ENCODE results near the gene BASP1.

Gene BASP1

GRCh38 chr5:17192191-17192590 is 25.2 kb upstream of the BASP1 start (continued):
- TF ChIP-seq, protein P1, sequence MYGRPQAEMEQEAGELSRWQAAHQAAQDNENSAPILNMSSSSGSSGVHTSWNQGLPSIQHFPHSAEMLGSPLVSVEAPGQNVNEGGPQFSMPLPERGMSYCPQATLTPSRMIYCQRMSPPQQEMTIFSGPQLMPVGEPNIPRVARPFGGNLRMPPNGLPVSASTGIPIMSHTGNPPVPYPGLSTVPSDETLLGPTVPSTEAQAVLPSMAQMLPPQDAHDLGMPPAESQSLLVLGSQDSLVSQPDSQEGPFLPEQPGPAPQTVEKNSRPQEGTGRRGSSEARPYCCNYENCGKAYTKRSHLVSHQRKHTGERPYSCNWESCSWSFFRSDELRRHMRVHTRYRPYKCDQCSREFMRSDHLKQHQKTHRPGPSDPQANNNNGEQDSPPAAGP (tag by site-specific recombination; IDR thresholded peaks at IDR 0.05): no peak

- Histone ChIP-seq H3K9me3 (ENCODE audit: control insufficient read depth, insufficient read depth, low read depth, low read length) (peaks cover 2% of the 10 kb centered on the region), H3K4me1 (ENCODE audit: control insufficient read depth, insufficient read depth, low read length) (no peaks in the 10 kb centered on the region), H3K27ac (ENCODE audit: extremely low read depth, low read depth, low read length) (no peak overlapping the region), H3K36me3 (ENCODE audit: control insufficient read depth in 2 of 2, insufficient read depth in 1 of 2, low read length in 2 of 2) (no peaks in the 10 kb centered on the region), H3K4me3 (ENCODE audit: low read depth, low read length) (no peak overlapping the region)
- ChIA-PET POLR2A (no interaction called here), CTCF (interaction anchor here (0.6 to 0.8 kb wide), 2 partner anchors 568 to 706 kb away, joined by 3 to 4 read pairs; no protein-coding TSS in a partner anchor)
- TF ChIP-seq ZNF600 (tag by site-specific recombination; IDR thresholded peaks at IDR 0.05) (no peak), ZNF639 (tag by site-specific recombination; IDR thresholded peaks at IDR 0.05) (no peak)
- TF ChIP-seq, protein P2, sequence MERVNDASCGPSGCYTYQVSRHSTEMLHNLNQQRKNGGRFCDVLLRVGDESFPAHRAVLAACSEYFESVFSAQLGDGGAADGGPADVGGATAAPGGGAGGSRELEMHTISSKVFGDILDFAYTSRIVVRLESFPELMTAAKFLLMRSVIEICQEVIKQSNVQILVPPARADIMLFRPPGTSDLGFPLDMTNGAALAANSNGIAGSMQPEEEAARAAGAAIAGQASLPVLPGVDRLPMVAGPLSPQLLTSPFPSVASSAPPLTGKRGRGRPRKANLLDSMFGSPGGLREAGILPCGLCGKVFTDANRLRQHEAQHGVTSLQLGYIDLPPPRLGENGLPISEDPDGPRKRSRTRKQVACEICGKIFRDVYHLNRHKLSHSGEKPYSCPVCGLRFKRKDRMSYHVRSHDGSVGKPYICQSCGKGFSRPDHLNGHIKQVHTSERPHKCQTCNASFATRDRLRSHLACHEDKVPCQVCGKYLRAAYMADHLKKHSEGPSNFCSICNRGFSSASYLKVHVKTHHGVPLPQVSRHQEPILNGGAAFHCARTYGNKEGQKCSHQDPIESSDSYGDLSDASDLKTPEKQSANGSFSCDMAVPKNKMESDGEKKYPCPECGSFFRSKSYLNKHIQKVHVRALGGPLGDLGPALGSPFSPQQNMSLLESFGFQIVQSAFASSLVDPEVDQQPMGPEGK (tag by site-specific recombination; IDR thresholded peaks at IDR 0.05): no peak
These were observed 21.4 kb upstream of the BASP1 start for GRCh38 chr5:17196024-17196423.

DNA sequence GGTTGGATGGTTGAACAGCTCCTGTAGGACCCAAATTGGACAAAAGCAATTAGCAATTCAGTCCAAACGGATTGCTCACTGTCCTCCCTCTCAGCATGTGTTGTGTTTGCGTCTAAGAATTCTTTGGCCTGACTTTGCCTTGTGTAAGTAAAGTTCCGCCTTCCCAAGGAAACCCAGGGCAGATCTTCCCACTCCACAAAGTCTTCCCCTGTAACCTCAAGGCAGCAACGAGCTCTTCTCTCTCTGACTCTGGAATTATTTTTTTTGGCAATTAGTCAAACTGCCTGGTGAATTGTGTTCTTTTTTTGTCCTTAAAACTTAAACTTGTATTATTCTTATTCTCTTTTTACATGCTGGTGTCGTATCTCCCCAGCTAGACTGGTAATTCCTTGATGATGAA is 20.7 kb upstream of the BASP1 start:
- Histone ChIP-seq H3K4me1 (ENCODE audit: control insufficient read depth, insufficient read depth, low read length) (no peaks in the 10 kb centered on the region), H3K9me3 (ENCODE audit: control insufficient read depth, insufficient read depth, low read depth, low read length) (peaks cover 2% of the 10 kb centered on the region), H3K36me3 (ENCODE audit: control insufficient read depth in 2 of 2, insufficient read depth in 1 of 2, low read length in 2 of 2) (no peaks in the 10 kb centered on the region), H3K4me3 (ENCODE audit: low read depth, low read length) (no peak overlapping the region), H3K27ac (ENCODE audit: extremely low read depth, low read depth, low read length) (no peak overlapping the region)
- ChIA-PET CTCF (interaction anchor here (0.6 to 1.0 kb wide), 5 partner anchors 9 to 1036 kb away, joined by 3 to 4 read pairs (median 3); no protein-coding TSS in a partner anchor), POLR2A (no interaction called here)
- TF ChIP-seq GFI1B (tag by site-specific recombination; IDR thresholded peaks at IDR 0.05) (no peak), ZNF518A (tag by site-specific recombination; conservative IDR thresholded peaks at IDR 0.05; ENCODE audit: low read depth) (no peak), ZNF596 (tag by site-specific recombination; IDR thresholded peaks at IDR 0.05) (no peak), EGR2 (tag by site-specific recombination; IDR thresholded peaks at IDR 0.05; ENCODE audit: low read depth) (no peak), ZNF221 (tag by site-specific recombination; IDR thresholded peaks at IDR 0.05; ENCODE audit: borderline replicate concordance) (no peak), ZNF561 (tag by site-specific recombination; IDR thresholded peaks at IDR 0.05; ENCODE audit: borderline replicate concordance) (no peak), ZNF658 (tag by site-specific recombination; IDR thresholded peaks at IDR 0.05) (no peak), ZSCAN30 (tag by site-specific recombination; IDR thresholded peaks at IDR 0.05) (no peak), ZNF239 (tag by site-specific recombination; IDR thresholded peaks at IDR 0.05) (no peak), ZNF146 (tag by site-specific recombination; IDR thresholded peaks at IDR 0.05) (no peak)
- TF ChIP-seq, protein P3, sequence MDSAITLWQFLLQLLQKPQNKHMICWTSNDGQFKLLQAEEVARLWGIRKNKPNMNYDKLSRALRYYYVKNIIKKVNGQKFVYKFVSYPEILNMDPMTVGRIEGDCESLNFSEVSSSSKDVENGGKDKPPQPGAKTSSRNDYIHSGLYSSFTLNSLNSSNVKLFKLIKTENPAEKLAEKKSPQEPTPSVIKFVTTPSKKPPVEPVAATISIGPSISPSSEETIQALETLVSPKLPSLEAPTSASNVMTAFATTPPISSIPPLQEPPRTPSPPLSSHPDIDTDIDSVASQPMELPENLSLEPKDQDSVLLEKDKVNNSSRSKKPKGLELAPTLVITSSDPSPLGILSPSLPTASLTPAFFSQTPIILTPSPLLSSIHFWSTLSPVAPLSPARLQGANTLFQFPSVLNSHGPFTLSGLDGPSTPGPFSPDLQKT (IDR thresholded peaks at IDR 0.05; ENCODE audit: borderline replicate concordance, low read depth, low read length): no peak
- TF ChIP-seq, protein P4, sequence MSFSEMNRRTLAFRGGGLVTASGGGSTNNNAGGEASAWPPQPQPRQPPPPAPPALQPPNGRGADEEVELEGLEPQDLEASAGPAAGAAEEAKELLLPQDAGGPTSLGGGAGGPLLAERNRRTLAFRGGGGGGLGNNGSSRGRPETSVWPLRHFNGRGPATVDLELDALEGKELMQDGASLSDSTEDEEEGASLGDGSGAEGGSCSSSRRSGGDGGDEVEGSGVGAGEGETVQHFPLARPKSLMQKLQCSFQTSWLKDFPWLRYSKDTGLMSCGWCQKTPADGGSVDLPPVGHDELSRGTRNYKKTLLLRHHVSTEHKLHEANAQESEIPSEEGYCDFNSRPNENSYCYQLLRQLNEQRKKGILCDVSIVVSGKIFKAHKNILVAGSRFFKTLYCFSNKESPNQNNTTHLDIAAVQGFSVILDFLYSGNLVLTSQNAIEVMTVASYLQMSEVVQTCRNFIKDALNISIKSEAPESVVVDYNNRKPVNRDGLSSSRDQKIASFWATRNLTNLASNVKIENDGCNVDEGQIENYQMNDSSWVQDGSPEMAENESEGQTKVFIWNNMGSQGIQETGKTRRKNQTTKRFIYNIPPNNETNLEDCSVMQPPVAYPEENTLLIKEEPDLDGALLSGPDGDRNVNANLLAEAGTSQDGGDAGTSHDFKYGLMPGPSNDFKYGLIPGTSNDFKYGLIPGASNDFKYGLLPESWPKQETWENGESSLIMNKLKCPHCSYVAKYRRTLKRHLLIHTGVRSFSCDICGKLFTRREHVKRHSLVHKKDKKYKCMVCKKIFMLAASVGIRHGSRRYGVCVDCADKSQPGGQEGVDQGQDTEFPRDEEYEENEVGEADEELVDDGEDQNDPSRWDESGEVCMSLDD (tag by site-specific recombination; IDR thresholded peaks at IDR 0.05): no peak

Data from HEK293 (cell line).